Liver (tissue), 9 donors: ENCODE measurements around the gene NXPH1. TPM values are rescaled to one million over a fixed set of nuclear protein-coding genes. Genes with fewer than 3 reads are reported as not detected.

ENCODE experiments used
- DNase-seq: peaks from one replicate; pipeline ENCODE4 v3.0.0-alpha.2; 2017; ENCODE audit warnings: low spot score
- H3K27ac ChIP-seq, 2 donors: one replicate each; pipeline ENCODE4 v1.7.0; 2013; ENCODE audit warnings: inconsistent platforms in 2 of 2, low read length in 2 of 2, control low read depth in 1 of 2, low read depth in 1 of 2, mild to moderate bottlenecking in 1 of 2
- H3K27me3 ChIP-seq, 4 donors: one replicate each; pipeline versions ENCODE4 v1.6.1 to v1.7.0; 2013; ENCODE audit warnings: low read length in 3 of 4, inconsistent platforms in 1 of 4, mild to moderate bottlenecking in 1 of 4, moderate library complexity in 1 of 4; ENCODE audit not compliant: control insufficient read depth in 4 of 4, insufficient read depth in 4 of 4
- H3K36me3 ChIP-seq, 4 donors: one replicate each; pipeline versions ENCODE4 v1.6.1 to v1.7.0; 2013; ENCODE audit warnings: low read length in 3 of 4, mild to moderate bottlenecking in 3 of 4, low read depth in 1 of 4, moderate library complexity in 1 of 4; ENCODE audit not compliant: control insufficient read depth in 4 of 4, insufficient read depth in 3 of 4
- H3K4me1 ChIP-seq, 4 donors: one replicate each; pipeline versions ENCODE4 v1.6.1 to v1.7.0; 2013; ENCODE audit warnings: low read length in 3 of 4, mild to moderate bottlenecking in 3 of 4, moderate library complexity in 1 of 4; ENCODE audit not compliant: control insufficient read depth in 4 of 4, insufficient read depth in 4 of 4
- H3K4me3 ChIP-seq, 3 donors: one replicate each; pipeline versions ENCODE4 v1.6.1 to v1.7.0; 2013; ENCODE audit warnings: low read length in 3 of 3, control low read depth in 1 of 3, low read depth in 1 of 3, mild to moderate bottlenecking in 1 of 3
- H3K9ac ChIP-seq, 2 donors: one replicate each; pipeline ENCODE4 v1.7.0; 2013; ENCODE audit warnings: low read length in 2 of 2, mild to moderate bottlenecking in 2 of 2, moderate library complexity in 2 of 2, control low read depth in 1 of 2, low read depth in 1 of 2
- H3K9me3 ChIP-seq, 4 donors: one replicate each; pipeline versions ENCODE4 v1.6.1 to v1.7.0; 2013; ENCODE audit warnings: low read length in 3 of 4; ENCODE audit not compliant: control insufficient read depth in 4 of 4
- EGR1 ChIP-seq, 2 donors: IDR thresholded peaks; 2 replicates each; pipeline ENCODE4 v1.6.1; 2016 to 2018; ENCODE audit warnings: antibody characterized with exemption in 2 of 2, low read depth in 2 of 2
- FOXA1 ChIP-seq: IDR thresholded peaks from 2 replicates; pipeline ENCODE4 v1.6.1; 2016; ENCODE audit warnings: antibody characterized with exemption
- GABPA ChIP-seq, 2 donors: IDR thresholded peaks in 1 of 2; conservative IDR thresholded peaks in 1 of 2; 2 replicates each; pipeline ENCODE4 v1.6.1; 2016; ENCODE audit warnings: antibody characterized with exemption in 2 of 2, mild to moderate bottlenecking in 1 of 2, moderate library complexity in 1 of 2
- HNF4A ChIP-seq, 2 donors: conservative IDR thresholded peaks; 2 replicates each; pipeline ENCODE4 v1.6.1; 2016; ENCODE audit warnings: antibody characterized with exemption in 2 of 2, mild to moderate bottlenecking in 2 of 2
- HNF4G ChIP-seq: IDR thresholded peaks from 2 replicates; pipeline ENCODE4 v1.6.1; 2016; ENCODE audit warnings: antibody characterized with exemption
- JUND ChIP-seq, 2 donors: IDR thresholded peaks; 2 replicates each; pipeline ENCODE4 v1.6.1; 2016; ENCODE audit warnings: antibody characterized with exemption in 2 of 2
- NR2F2 ChIP-seq: IDR thresholded peaks from 2 replicates; pipeline ENCODE4 v1.6.1; 2016; ENCODE audit warnings: antibody characterized with exemption
- RAD21 ChIP-seq, 2 donors: IDR thresholded peaks; 2 replicates each; pipeline ENCODE4 v1.6.1; 2016; ENCODE audit warnings: antibody characterized with exemption in 2 of 2, mild to moderate bottlenecking in 2 of 2
- RXRA ChIP-seq, 2 donors: IDR thresholded peaks; 2 replicates each; pipeline ENCODE4 v1.6.1; 2017 to 2018; ENCODE audit warnings: antibody characterized with exemption in 2 of 2, mild to moderate bottlenecking in 1 of 2
- SP1 ChIP-seq: IDR thresholded peaks from 2 replicates; pipeline ENCODE4 v1.6.1; 2018; ENCODE audit warnings: antibody characterized with exemption, mild to moderate bottlenecking
- TAF1 ChIP-seq: conservative IDR thresholded peaks from 2 replicates; pipeline ENCODE4 v1.6.1; 2016; ENCODE audit warnings: antibody characterized with exemption, mild to moderate bottlenecking
- YY1 ChIP-seq: IDR thresholded peaks from 2 replicates; pipeline ENCODE4 v1.6.1; 2016; ENCODE audit warnings: antibody characterized with exemption, mild to moderate bottlenecking
- WGBS: extraction: QIAGEN DNeasy Blood & Tissue Kit; methylation state at CpG from one replicate; pipeline ENCODE4 v1.1.7; 2013; 5-methylcytosine and 5-hydroxymethylcytosine counted together
- polyA plus RNA-seq, 2 donors: library from polyadenylated mRNA; stranded (reverse) in 1 of 2; unstranded in 1 of 2; fragments of 200-250 nt in 1 of 2; fragments of >200 nt in 1 of 2; fragmentation: Nextera tagmentation in 1 of 2; extraction: Ambion mirVana in 1 of 2; gene quantifications; one replicate each; pipeline versions ENCODE4 v1.2.1 to v1.2.3, GENCODE V29; 2013 to 2015
- total RNA-seq, 2 donors: library from RNA; depleted of rRNA; stranded (reverse); fragments of >200 nt; gene quantifications; one replicate each; pipeline ENCODE4 v1.2.3, GENCODE V29; 2014
- TF ChIP-seq, protein P1 (sequence below): fragments of 150-350 bp; IDR thresholded peaks from 2 replicates; pipeline ENCODE4 v1.5.1; 2017; ENCODE audit warnings: improper control_type of control experiment, low read depth, low read length; ENCODE audit not compliant: missing input control
- TF ChIP-seq, protein P2 (sequence below): IDR thresholded peaks from 2 replicates; pipeline ENCODE4 v1.6.1; 2016; ENCODE audit warnings: antibody characterized with exemption
- TF ChIP-seq, protein P3 (sequence below): IDR thresholded peaks from 2 replicates; pipeline ENCODE4 v1.6.1; 2016; ENCODE audit warnings: antibody characterized with exemption
- TF ChIP-seq, protein P4 (sequence below): IDR thresholded peaks from 2 replicates; pipeline ENCODE4 v1.6.1; 2016; ENCODE audit warnings: antibody characterized with exemption, mild to moderate bottlenecking
- donor health status: healthy.
- donor health status: healthy.
- donor health status: healthy.
- donor health status: healthy.
- donor health status: healthy.

The NXPH1 gene
- total and polyA plus RNA-seq, 4 donors: not detected

DNA sequence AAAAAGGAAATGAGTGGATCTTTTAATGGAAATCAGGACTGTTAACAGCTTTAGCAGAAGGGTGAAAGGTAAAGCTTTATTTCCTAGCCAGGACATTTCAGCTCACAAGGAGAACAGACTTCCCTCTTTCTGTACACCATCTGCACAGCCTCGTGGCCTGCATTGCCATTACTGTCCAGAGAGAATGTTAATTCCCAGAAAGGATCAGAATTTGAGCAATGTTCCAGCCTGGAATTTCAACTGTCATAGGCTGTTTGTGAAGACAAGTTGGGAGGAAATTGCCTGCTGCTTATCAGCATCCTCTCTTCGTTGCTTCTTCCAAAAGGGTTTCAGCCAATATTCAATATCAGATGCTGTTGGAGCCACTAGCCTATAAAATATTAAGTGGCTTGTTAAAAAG, 22.0 kb downstream of the NXPH1 start:
- 29% methylated on average over 2 of the region's 2 CpGs for WGBS
- peaks cover 0 to 3% (median 0%) of the 10 kb centered on the region in 4 donors for H3K27me3 ChIP-seq

DNA sequence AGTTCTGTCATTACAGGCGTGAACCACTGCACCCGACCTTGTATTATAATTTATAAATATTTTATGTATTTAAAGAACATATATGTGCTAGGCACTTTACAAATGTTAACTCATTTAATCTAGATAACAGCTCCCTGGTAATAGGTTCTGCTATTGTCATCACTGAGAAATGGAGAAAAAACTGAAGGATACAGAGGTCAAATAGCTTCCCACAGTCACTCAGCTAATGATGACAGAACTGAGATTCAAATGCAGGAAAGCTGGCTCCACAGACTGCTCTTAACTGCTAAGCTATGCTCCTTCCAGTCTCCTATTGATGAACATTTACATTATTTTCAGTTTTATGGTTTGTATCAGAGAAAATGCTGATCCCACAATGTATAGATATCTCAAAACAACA, 28.9 kb downstream of the NXPH1 start:
- Histone ChIP-seq H3K9ac (no peak overlapping the region), H3K4me3 (no peak overlapping the region), H3K27me3 (peaks cover 0 to 7% (median 0%) of the 10 kb centered on the region in 4 donors), H3K36me3 (no peaks in the 10 kb centered on the region), H3K27ac (no peak overlapping the region), H3K9me3 (no peaks in the 10 kb centered on the region), H3K4me1 (no peaks in the 10 kb centered on the region)
- no peak for TF ChIP-seq RXRA (IDR thresholded peaks at IDR 0.05)
- no peak for TF ChIP-seq SP1
- WGBS: 73% methylated on average over 2 of the region's 2 CpGs
- DNase-seq: no peak

More for the DNA sequence above, 22.0 kb downstream of the NXPH1 start:
- H3K9me3 ChIP-seq: no peaks in the 10 kb centered on the region
- H3K27ac ChIP-seq: no peak overlapping the region
- no peak overlapping the region for H3K9ac ChIP-seq
- no peak for TF ChIP-seq NR2F2
- no peak for TF ChIP-seq EGR1 (IDR thresholded peaks at IDR 0.05; ENCODE audit: low read depth in 2 of 2)
- no peak overlapping the region for H3K4me3 ChIP-seq
- H3K4me1 ChIP-seq: no peaks in the 10 kb centered on the region
- DNase-seq: no peak
- H3K36me3 ChIP-seq: no peaks in the 10 kb centered on the region

DNA sequence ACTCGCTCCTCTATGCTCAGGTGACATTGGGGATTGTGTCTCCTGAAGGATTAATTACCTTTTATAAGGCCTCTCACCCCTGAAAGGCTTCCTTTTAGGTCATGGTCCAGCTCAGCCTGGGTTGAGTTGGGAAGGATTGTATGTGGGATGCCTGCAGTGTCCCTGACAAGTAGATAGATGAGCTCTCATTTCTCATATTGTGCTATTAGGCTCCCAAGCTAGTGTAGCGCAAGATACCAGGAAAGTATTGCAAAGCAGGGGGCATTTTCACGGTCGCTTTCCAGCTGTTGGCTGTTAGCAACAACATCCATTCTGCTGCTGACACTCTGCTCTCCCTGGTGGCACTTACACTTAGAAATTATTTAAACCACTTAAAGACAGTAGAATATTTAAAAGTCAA, 31.9 kb downstream of the NXPH1 start:
- no peak for DNase-seq
- Histone ChIP-seq H3K9ac (no peak overlapping the region), H3K36me3 (no peaks in the 10 kb centered on the region), H3K4me1 (no peaks in the 10 kb centered on the region), H3K27me3 (peaks cover 0 to 4% (median 0%) of the 10 kb centered on the region in 4 donors), H3K27ac (no peak overlapping the region), H3K4me3 (no peak overlapping the region), H3K9me3 (peaks cover 0 to 3% (median 0%) of the 10 kb centered on the region in 4 donors)
- no peak for TF ChIP-seq FOXA1
- no peak for TF ChIP-seq NR2F2
- TF ChIP-seq EGR1 (IDR thresholded peaks at IDR 0.05; ENCODE audit: low read depth in 2 of 2): no peak
- no peak for TF ChIP-seq YY1
- TF ChIP-seq, protein P1, sequence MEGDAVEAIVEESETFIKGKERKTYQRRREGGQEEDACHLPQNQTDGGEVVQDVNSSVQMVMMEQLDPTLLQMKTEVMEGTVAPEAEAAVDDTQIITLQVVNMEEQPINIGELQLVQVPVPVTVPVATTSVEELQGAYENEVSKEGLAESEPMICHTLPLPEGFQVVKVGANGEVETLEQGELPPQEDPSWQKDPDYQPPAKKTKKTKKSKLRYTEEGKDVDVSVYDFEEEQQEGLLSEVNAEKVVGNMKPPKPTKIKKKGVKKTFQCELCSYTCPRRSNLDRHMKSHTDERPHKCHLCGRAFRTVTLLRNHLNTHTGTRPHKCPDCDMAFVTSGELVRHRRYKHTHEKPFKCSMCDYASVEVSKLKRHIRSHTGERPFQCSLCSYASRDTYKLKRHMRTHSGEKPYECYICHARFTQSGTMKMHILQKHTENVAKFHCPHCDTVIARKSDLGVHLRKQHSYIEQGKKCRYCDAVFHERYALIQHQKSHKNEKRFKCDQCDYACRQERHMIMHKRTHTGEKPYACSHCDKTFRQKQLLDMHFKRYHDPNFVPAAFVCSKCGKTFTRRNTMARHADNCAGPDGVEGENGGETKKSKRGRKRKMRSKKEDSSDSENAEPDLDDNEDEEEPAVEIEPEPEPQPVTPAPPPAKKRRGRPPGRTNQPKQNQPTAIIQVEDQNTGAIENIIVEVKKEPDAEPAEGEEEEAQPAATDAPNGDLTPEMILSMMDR: no peak
- TF ChIP-seq, protein P2, sequence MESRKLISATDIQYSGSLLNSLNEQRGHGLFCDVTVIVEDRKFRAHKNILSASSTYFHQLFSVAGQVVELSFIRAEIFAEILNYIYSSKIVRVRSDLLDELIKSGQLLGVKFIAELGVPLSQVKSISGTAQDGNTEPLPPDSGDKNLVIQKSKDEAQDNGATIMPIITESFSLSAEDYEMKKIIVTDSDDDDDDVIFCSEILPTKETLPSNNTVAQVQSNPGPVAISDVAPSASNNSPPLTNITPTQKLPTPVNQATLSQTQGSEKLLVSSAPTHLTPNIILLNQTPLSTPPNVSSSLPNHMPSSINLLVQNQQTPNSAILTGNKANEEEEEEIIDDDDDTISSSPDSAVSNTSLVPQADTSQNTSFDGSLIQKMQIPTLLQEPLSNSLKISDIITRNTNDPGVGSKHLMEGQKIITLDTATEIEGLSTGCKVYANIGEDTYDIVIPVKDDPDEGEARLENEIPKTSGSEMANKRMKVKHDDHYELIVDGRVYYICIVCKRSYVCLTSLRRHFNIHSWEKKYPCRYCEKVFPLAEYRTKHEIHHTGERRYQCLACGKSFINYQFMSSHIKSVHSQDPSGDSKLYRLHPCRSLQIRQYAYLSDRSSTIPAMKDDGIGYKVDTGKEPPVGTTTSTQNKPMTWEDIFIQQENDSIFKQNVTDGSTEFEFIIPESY: no peak
- no peak for TF ChIP-seq RAD21 (IDR thresholded peaks at IDR 0.05)
- TF ChIP-seq JUND (IDR thresholded peaks at IDR 0.05): no peak
- TF ChIP-seq HNF4G: no peak
- no peak for TF ChIP-seq TAF1
- TF ChIP-seq RXRA (IDR thresholded peaks at IDR 0.05): no peak
- TF ChIP-seq, protein P3, sequence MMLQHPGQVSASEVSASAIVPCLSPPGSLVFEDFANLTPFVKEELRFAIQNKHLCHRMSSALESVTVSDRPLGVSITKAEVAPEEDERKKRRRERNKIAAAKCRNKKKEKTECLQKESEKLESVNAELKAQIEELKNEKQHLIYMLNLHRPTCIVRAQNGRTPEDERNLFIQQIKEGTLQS: no peak
- TF ChIP-seq HNF4A (conservative IDR thresholded peaks at IDR 0.05): no peak
- TF ChIP-seq GABPA (IDR thresholded peaks at IDR 0.05 in 1 of 2, conservative IDR thresholded peaks at IDR 0.05 in 1 of 2): no peak
- TF ChIP-seq, protein P4, sequence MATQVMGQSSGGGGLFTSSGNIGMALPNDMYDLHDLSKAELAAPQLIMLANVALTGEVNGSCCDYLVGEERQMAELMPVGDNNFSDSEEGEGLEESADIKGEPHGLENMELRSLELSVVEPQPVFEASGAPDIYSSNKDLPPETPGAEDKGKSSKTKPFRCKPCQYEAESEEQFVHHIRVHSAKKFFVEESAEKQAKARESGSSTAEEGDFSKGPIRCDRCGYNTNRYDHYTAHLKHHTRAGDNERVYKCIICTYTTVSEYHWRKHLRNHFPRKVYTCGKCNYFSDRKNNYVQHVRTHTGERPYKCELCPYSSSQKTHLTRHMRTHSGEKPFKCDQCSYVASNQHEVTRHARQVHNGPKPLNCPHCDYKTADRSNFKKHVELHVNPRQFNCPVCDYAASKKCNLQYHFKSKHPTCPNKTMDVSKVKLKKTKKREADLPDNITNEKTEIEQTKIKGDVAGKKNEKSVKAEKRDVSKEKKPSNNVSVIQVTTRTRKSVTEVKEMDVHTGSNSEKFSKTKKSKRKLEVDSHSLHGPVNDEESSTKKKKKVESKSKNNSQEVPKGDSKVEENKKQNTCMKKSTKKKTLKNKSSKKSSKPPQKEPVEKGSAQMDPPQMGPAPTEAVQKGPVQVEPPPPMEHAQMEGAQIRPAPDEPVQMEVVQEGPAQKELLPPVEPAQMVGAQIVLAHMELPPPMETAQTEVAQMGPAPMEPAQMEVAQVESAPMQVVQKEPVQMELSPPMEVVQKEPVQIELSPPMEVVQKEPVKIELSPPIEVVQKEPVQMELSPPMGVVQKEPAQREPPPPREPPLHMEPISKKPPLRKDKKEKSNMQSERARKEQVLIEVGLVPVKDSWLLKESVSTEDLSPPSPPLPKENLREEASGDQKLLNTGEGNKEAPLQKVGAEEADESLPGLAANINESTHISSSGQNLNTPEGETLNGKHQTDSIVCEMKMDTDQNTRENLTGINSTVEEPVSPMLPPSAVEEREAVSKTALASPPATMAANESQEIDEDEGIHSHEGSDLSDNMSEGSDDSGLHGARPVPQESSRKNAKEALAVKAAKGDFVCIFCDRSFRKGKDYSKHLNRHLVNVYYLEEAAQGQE: no peak
- WGBS: 75% methylated on average over 4 of the region's 4 CpGs
